Body of pancreas (tissue), 4 donors: ENCODE results near the gene UBAP2.

ENCODE experiments used
- CTCF ChIP-seq, 7 experiments: fragments of 450-650 bp in 4 of 7; fragments of 200-600 bp in 3 of 7; sonication (generic) in 3 of 7; IDR thresholded peaks; one replicate each; pipeline ENCODE4 v1.5.1; 2016 to 2019; ENCODE audit warnings: antibody characterized with exemption in 7 of 7
- POLR2A ChIP-seq, 3 donors: fragments of 450-650 bp; IDR thresholded peaks; one replicate each; pipeline ENCODE4 v1.6.1; 2016; ENCODE audit warnings: antibody characterized with exemption in 3 of 3, mild to moderate bottlenecking in 2 of 3

- no peak for TF ChIP-seq POLR2A (IDR thresholded peaks at IDR 0.05)
- TF ChIP-seq CTCF (IDR thresholded peaks at IDR 0.05): no peak
Observed at GRCh38 chr9:34087370-34087769, 38.7 kb upstream of the UBAP2 start.
